ENCODE results near the gene LRIG1.

DNA sequence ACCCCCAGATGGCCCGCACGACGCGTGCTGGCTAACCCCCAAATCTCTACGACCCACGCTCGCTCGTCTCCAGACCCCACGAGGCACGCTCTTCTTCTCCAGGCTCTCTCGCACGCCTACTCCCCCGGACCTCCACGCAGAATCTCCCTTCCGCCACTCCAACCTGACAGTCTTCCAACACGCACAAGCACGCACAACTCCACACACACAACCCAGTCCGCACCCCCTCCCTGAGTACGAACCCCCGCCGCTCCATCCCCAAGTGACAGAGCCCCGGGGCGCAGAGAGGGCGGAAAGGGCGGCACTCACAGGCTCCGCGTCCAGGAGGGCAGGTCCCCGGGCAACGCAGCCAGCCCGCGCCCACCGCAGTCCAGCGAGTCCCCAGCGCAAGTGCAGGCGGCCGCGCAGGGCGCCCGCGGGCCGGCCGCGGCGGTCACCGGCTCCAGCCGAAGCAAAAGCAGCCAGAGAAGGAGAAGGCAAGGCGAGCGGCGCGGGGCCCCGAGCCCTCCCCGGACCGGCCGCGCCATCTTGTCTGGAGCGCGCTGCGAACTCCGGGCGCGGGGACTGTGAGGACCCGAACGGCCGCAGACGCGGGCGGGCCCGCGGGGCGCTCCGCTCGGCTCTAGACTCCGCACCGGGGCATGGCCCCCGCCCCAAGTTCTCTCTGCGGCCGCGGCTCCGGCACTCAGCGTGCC, 794 bp downstream of the LRIG1 start:
- TF ChIP-seq, protein P1, sequence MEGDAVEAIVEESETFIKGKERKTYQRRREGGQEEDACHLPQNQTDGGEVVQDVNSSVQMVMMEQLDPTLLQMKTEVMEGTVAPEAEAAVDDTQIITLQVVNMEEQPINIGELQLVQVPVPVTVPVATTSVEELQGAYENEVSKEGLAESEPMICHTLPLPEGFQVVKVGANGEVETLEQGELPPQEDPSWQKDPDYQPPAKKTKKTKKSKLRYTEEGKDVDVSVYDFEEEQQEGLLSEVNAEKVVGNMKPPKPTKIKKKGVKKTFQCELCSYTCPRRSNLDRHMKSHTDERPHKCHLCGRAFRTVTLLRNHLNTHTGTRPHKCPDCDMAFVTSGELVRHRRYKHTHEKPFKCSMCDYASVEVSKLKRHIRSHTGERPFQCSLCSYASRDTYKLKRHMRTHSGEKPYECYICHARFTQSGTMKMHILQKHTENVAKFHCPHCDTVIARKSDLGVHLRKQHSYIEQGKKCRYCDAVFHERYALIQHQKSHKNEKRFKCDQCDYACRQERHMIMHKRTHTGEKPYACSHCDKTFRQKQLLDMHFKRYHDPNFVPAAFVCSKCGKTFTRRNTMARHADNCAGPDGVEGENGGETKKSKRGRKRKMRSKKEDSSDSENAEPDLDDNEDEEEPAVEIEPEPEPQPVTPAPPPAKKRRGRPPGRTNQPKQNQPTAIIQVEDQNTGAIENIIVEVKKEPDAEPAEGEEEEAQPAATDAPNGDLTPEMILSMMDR (IDR thresholded peaks at IDR 0.05): no peak
- TF ChIP-seq EP300 (IDR thresholded peaks at IDR 0.05) (no peak), POLR2A (IDR thresholded peaks at IDR 0.05) (no peak)

Data from tibial nerve (tissue), 4 donors.